Measurements from ENCODE around the gene MYO3B. TPM values are rescaled to one million over a fixed set of nuclear protein-coding genes. Genes with fewer than 3 reads are reported as not detected.

Gene MYO3B
- polyA plus RNA-seq, 2 of the 4 experiments (the other 2 are of a cell fraction), result 0.01 TPM; not detected in 1

- no peak for ATAC-seq
- Histone ChIP-seq H3K4me3 (no peak overlapping the region), H3K9me3 (no peaks in the 10 kb centered on the region), H3K4me2 (no peak overlapping the region), H3K4me1 (no peaks in the 10 kb centered on the region), H3K27ac (no peak overlapping the region)
- FAIRE-seq, result no peak
- TF ChIP-seq PHF8 (IDR thresholded peaks at IDR 0.05; ENCODE audit: borderline replicate concordance, low read depth), result no peak
- TF ChIP-seq NR3C1 (IDR thresholded peaks at IDR 0.05), result no peak
- TF ChIP-seq TP53 (CRISPR knock-in tag; IDR thresholded peaks at IDR 0.05), result no peak
- TF ChIP-seq POLR2AphosphoS2 (conservative IDR thresholded peaks at IDR 0.05; ENCODE audit: low read length), result no peak
- TF ChIP-seq HES2 (IDR thresholded peaks at IDR 0.05), result no peak
- TF ChIP-seq REST (IDR thresholded peaks at IDR 0.05), result no peak
- TF ChIP-seq EHF (CRISPR knock-in tag; IDR thresholded peaks at IDR 0.05), result no peak
- TF ChIP-seq ESRRA (IDR thresholded peaks at IDR 0.05; ENCODE audit: borderline replicate concordance, low read length), result no peak
- no peak for TF ChIP-seq HOXA7 (CRISPR knock-in tag; IDR thresholded peaks at IDR 0.05)
- no peak for TF ChIP-seq SREBF2 (IDR thresholded peaks at IDR 0.05)
- TF ChIP-seq BHLHE40 (IDR thresholded peaks at IDR 0.05; ENCODE audit: low read depth, low read length), result no peak
- TF ChIP-seq NFE2L2 (conservative IDR thresholded peaks at IDR 0.05; ENCODE audit: low read length), result no peak
- ChIA-PET POLR2A (no interaction called here), CTCF (no interaction called here)
- no peak for DNase-seq (ENCODE audit: low read depth in 1 of 2, low spot score in 1 of 2)
Observed at GRCh38 chr2:170264865-170265264, 86.9 kb downstream of the MYO3B start.

- H3K4me1 ChIP-seq, result no peaks in the 10 kb centered on the region
- FAIRE-seq (no peak), DNase-seq (ENCODE audit: low read depth in 1 of 2, low spot score in 1 of 2) (no peak), ATAC-seq (no peak)
- TF ChIP-seq BCL3 (IDR thresholded peaks at IDR 0.05), result no peak
- no peak for TF ChIP-seq CBX8 (IDR thresholded peaks at IDR 0.05)
- no peak for TF ChIP-seq EHMT2 (IDR thresholded peaks at IDR 0.05; ENCODE audit: low read depth)
- no peak for TF ChIP-seq RCOR1 (IDR thresholded peaks at IDR 0.05; ENCODE audit: low read depth, low read length)
- TF ChIP-seq CEBPB (IDR thresholded peaks at IDR 0.05), result no peak
- no peak for TF ChIP-seq NR3C1 (IDR thresholded peaks at IDR 0.05)
- no peak for TF ChIP-seq USF2 (IDR thresholded peaks at IDR 0.05)
- TF ChIP-seq NPAS2 (CRISPR knock-in tag; IDR thresholded peaks at IDR 0.05; ENCODE audit: borderline replicate concordance), result no peak
- no peak for TF ChIP-seq HOXB5 (CRISPR knock-in tag; IDR thresholded peaks at IDR 0.05)
- CTCF ChIA-PET, result no interaction called here
- no peak overlapping the region for H3K27ac ChIP-seq
- no peaks in the 10 kb centered on the region for H3K9me3 ChIP-seq
- H3K4me3 ChIP-seq, result no peak overlapping the region
- POLR2A ChIA-PET, result no interaction called here
- no peak overlapping the region for H3K4me2 ChIP-seq
Observed at GRCh38 chr2:170265321-170265720, 87.4 kb downstream of the MYO3B start.

GRCh38 chr2:170266358-170266757 is 88.4 kb downstream of the MYO3B start:
- Histone ChIP-seq H3K4me3 (no peak overlapping the region), H3K27ac (no peak overlapping the region), H3K9me3 (no peaks in the 10 kb centered on the region), H3K4me2 (no peak overlapping the region), H3K4me1 (no peaks in the 10 kb centered on the region)
- no peak for TF ChIP-seq PHF8 (IDR thresholded peaks at IDR 0.05; ENCODE audit: borderline replicate concordance, low read depth)
- TF ChIP-seq GATA3 (IDR thresholded peaks at IDR 0.05; ENCODE audit: borderline replicate concordance), result no peak
- peak; percentile 48 for TF ChIP-seq MAFK (IDR thresholded peaks at IDR 0.05; ENCODE audit: partially characterized antibody)
- TF ChIP-seq HOXB13 (CRISPR knock-in tag; IDR thresholded peaks at IDR 0.05; ENCODE audit: low read depth), result no peak
- FAIRE-seq (no peak), DNase-seq (ENCODE audit: low read depth in 1 of 2, low spot score in 1 of 2) (no peak), ATAC-seq (no peak)
- ChIA-PET CTCF (no interaction called here), POLR2A (no interaction called here)
- whole genome bisulfite sequencing (ENCODE audit: missing lambda C conversion rate), result 4% methylated on average over 1 of the region's 1 CpG
